Natural killer cell (primary cell): Measurements from ENCODE around the gene RTP5. TPM values are rescaled to one million over a fixed set of nuclear protein-coding genes. Genes with fewer than 3 reads are reported as not detected.
A peak's percentile ranks its signal among the peaks of the same experiment; 100 is the strongest.

Experiments used
- ATAC-seq, 3 donors: fragments of 150-1000 bp in 2 of 3; fragments of 200-7000 bp in 1 of 3; cut with Tn5 transposase; 1 replicate in 1 of 3; 2 replicates in 2 of 3; pipeline ENCODE4 v1.10.0; 2021; ENCODE audit warnings: mild to moderate bottlenecking in 2 of 3, moderate library complexity in 2 of 3
- DNase-seq, 2 donors: peaks; one replicate each; pipeline versions ENCODE4 v3.0.0 to v3.0.0-alpha.2; 2013 to 2021; ENCODE audit warnings: mixed read lengths in 1 of 2
- H3K27ac ChIP-seq: one replicate; pipeline ENCODE4 v1.5.1; 2013; ENCODE audit warnings: mild to moderate bottlenecking, low read length
- H3K27me3 ChIP-seq: one replicate; pipeline ENCODE4 v1.6.1; 2013; ENCODE audit warnings: low read length; ENCODE audit not compliant: control insufficient read depth, insufficient read depth
- H3K36me3 ChIP-seq: one replicate; pipeline ENCODE4 v1.6.1; 2013; ENCODE audit warnings: low read length; ENCODE audit not compliant: control insufficient read depth, insufficient read depth
- H3K4me1 ChIP-seq: one replicate; pipeline ENCODE4 v1.6.1; 2013; ENCODE audit warnings: low read length; ENCODE audit not compliant: control insufficient read depth, insufficient read depth
- H3K4me3 ChIP-seq: one replicate; pipeline ENCODE4 v1.5.1; 2013; ENCODE audit warnings: low read length
- H3K9me3 ChIP-seq: one replicate; pipeline ENCODE4 v1.6.1; 2013; ENCODE audit warnings: low read length; ENCODE audit not compliant: control insufficient read depth, insufficient read depth
- H3K27ac Mint-ChIP-seq, 2 donors: one replicate each; pipeline ENCODE4 v1.8.0; 2022; ENCODE audit warnings: mild to moderate bottlenecking in 2 of 2, mixed read lengths in 2 of 2, moderate library complexity in 1 of 2
- H3K27me3 Mint-ChIP-seq, 2 donors: one replicate each; pipeline ENCODE4 v1.8.0; 2022; ENCODE audit warnings: low read depth in 2 of 2, mixed read lengths in 2 of 2
- H3K36me3 Mint-ChIP-seq: one replicate; pipeline ENCODE4 v1.8.0; 2022; ENCODE audit warnings: mixed read lengths
- H3K4me1 Mint-ChIP-seq, 2 donors: one replicate each; pipeline ENCODE4 v1.8.0; 2022; ENCODE audit warnings: mixed read lengths in 2 of 2
- H3K4me3 Mint-ChIP-seq: one replicate; pipeline ENCODE4 v1.8.0; 2022; ENCODE audit warnings: mild to moderate bottlenecking, moderate library complexity, mixed read lengths
- H3K9me3 Mint-ChIP-seq, 2 donors: one replicate each; pipeline ENCODE4 v1.8.0; 2022; ENCODE audit warnings: mixed read lengths in 2 of 2
- CTCF ChIP-seq: fragments of 200-600 bp; IDR thresholded peaks from one replicate; pipeline ENCODE4 v1.8.0; 2022; ENCODE audit warnings: antibody characterized with exemption
- WGBS: methylation state at CpG from one replicate; pipeline ENCODE4 v1.1.7; 2013; ENCODE audit warnings: missing lambda C conversion rate; ENCODE audit not compliant: insufficient coverage; 5-methylcytosine and 5-hydroxymethylcytosine counted together
- intact Hi-C: fragments of 100-400 bp; cut with micrococcal nuclease; formaldehyde crosslinking; loops from one replicate; pipeline ENCODE4 v1.14.2; 2022
- total RNA-seq, 4 donors: library from RNA; stranded (reverse); fragments of 120-200 nt in 1 of 4; gene quantifications; one replicate each; pipeline versions ENCODE4 v1.2.3 to v1.2.4, GENCODE V29; 2013 to 2022

RTP5 gene
- total RNA-seq, 3 donors from 2014 or later (not counting 1 experiment from before 2014, with no cell fraction given), result 0.47 to 1.7 (median 0.68) TPM

GRCh38 chr2:241860184-241861078 lies 9.1 kb upstream of the RTP5 start:
- Mint-ChIP-seq H3K27me3 (peaks cover 0 to 35% of the 10 kb centered on the region in 2 donors), H3K27ac (no peak overlapping the region), H3K4me1 (peaks cover 22 to 50% of the 10 kb centered on the region in 2 donors), H3K9me3 (no peaks in the 10 kb centered on the region), H3K36me3 (no peaks in the 10 kb centered on the region), H3K4me3 (no peak overlapping the region)
- DNase-seq (peak in 1 of 2 donors; percentile 15), ATAC-seq (no peak)
- H3K4me3 ChIP-seq, result peak overlapping the region; percentile 5
- no peak for TF ChIP-seq CTCF
- H3K27me3 ChIP-seq, result peaks cover 17% of the 10 kb centered on the region
- WGBS, result 91% methylated on average over 10 of the region's 10 CpGs
- peaks cover 58% of the 10 kb centered on the region for H3K4me1 ChIP-seq
- intact Hi-C loops, result no loop called here
- peak overlapping the region; percentile 63 for H3K27ac ChIP-seq
- no peaks in the 10 kb centered on the region for H3K36me3 ChIP-seq
- no peaks in the 10 kb centered on the region for H3K9me3 ChIP-seq

- DNase-seq (no peak), ATAC-seq (no peak)
- no peak overlapping the region for H3K27ac ChIP-seq
- TF ChIP-seq CTCF, result no peak
- peaks cover 67% of the 10 kb centered on the region for H3K4me1 ChIP-seq
- H3K4me3 Mint-ChIP-seq, result no peak overlapping the region
- 100% methylated on average over 1 of the region's 1 CpG for WGBS
- peaks cover 29 to 57% of the 10 kb centered on the region in 2 donors for H3K4me1 Mint-ChIP-seq
- no peaks in the 10 kb centered on the region for H3K36me3 Mint-ChIP-seq
- peaks cover 0 to 40% of the 10 kb centered on the region in 2 donors for H3K27me3 Mint-ChIP-seq
- no peaks in the 10 kb centered on the region for H3K9me3 Mint-ChIP-seq
- H3K9me3 ChIP-seq, result no peaks in the 10 kb centered on the region
- no peaks in the 10 kb centered on the region for H3K36me3 ChIP-seq
- peaks cover 19% of the 10 kb centered on the region for H3K27me3 ChIP-seq
- intact Hi-C loops, result no loop called here
- H3K4me3 ChIP-seq, result no peak overlapping the region
- H3K27ac Mint-ChIP-seq, result no peak overlapping the region
These were observed 8.3 kb upstream of the RTP5 start for GRCh38 chr2:241861264-241861663.

GRCh38 chr2:241862093-241862492 lies 7.4 kb upstream of the RTP5 start:
- H3K4me3 Mint-ChIP-seq, result no peak overlapping the region

More at GRCh38 chr2:241862093-241862492, 7.4 kb upstream of the RTP5 start:
- Histone ChIP-seq H3K27me3 (peaks cover 19% of the 10 kb centered on the region), H3K36me3 (no peaks in the 10 kb centered on the region), H3K9me3 (no peaks in the 10 kb centered on the region), H3K4me3 (no peak overlapping the region), H3K27ac (no peak overlapping the region), H3K4me1 (peaks cover 75% of the 10 kb centered on the region)
- TF ChIP-seq CTCF, result no peak
- intact Hi-C loops, result no loop called here
- Mint-ChIP-seq H3K27me3 (peaks cover 0 to 37% of the 10 kb centered on the region in 2 donors), H3K36me3 (no peaks in the 10 kb centered on the region), H3K27ac (peak overlapping the region in 1 of 2 donors; percentile 2), H3K9me3 (no peaks in the 10 kb centered on the region), H3K4me1 (peaks cover 29 to 57% of the 10 kb centered on the region in 2 donors)
- DNase-seq (no peak), ATAC-seq (no peak)
- WGBS, result 93% methylated on average over 8 of the region's 8 CpGs
